AG08396 (cell line): ENCODE data around the gene CRB2.

Source experiments
- DNase-seq: peaks from one replicate; pipeline ENCODE4 v3.0.0; 2012; ENCODE audit warnings: low spot score, mixed read lengths

CRB2 gene

GRCh38 chr9:123422635-123423310 lies 66.8 kb downstream of the CRB2 start:
- no peak for DNase-seq

- DNase-seq, result no peak
These were observed 67.3 kb downstream of the CRB2 start for GRCh38 chr9:123423311-123423640.

- DNase-seq, result no peak
These were observed 68.1 kb downstream of the CRB2 start for GRCh38 chr9:123424131-123424530.

GRCh38 chr9:123424552-123425225 lies 68.7 kb downstream of the CRB2 start:
- DNase-seq, result no peak

GRCh38 chr9:123425261-123425821 lies 69.3 kb downstream of the CRB2 start:
- DNase-seq, result no peak

GRCh38 chr9:123425836-123426365 lies 69.9 kb downstream of the CRB2 start:
- DNase-seq, result no peak

- DNase-seq, result no peak
These were observed 70.4 kb downstream of the CRB2 start for GRCh38 chr9:123426406-123426805.
